Neural cell (in vitro differentiated cells): Measurements from ENCODE around the gene NRG2. TPM values are rescaled to one million over a fixed set of nuclear protein-coding genes. Genes with fewer than 3 reads are reported as not detected.

ENCODE experiments used
- H2AFZ ChIP-seq: fragments of 200-600, 300-800 bp; sonication (generic), shearing (Covaris generic); 2 replicates; pipeline ENCODE4 v1.6.0; 2014; ENCODE audit warnings: low read depth, mild to moderate bottlenecking, antibody characterized with exemption, low read length, moderate library complexity
- H3F3A ChIP-seq: fragments of 200-600 bp; shearing (Covaris generic); 2 replicates; pipeline ENCODE4 v1.6.1; 2016; ENCODE audit warnings: mild to moderate bottlenecking, moderate library complexity, mixed read lengths, antibody characterized with exemption, low read length; ENCODE audit not compliant: insufficient read depth, poor library complexity, severe bottlenecking
- H3K27ac ChIP-seq: fragments of 200-600, 300-800 bp; sonication (generic), shearing (Covaris generic); 2 replicates; pipeline ENCODE4 v1.5.1; 2014; ENCODE audit warnings: mild to moderate bottlenecking, low read length, moderate library complexity
- H3K27me3 ChIP-seq: fragments of 300-800, 200-600 bp; sonication (generic), shearing (Covaris generic); 2 replicates; pipeline ENCODE4 v1.6.0; 2014; ENCODE audit warnings: mild to moderate bottlenecking, low read depth, low read length, moderate library complexity; ENCODE audit not compliant: insufficient read depth
- H3K36me3 ChIP-seq: fragments of 300-800, 200-600 bp; sonication (generic), shearing (Covaris generic); 2 replicates; pipeline ENCODE4 v1.5.1; 2014; ENCODE audit warnings: mild to moderate bottlenecking, antibody characterized with exemption, low read length, moderate library complexity; ENCODE audit not compliant: insufficient read depth
- H3K4me2 ChIP-seq: fragments of 300-800, 200-600 bp; sonication (generic), shearing (Covaris generic); 2 replicates; pipeline ENCODE4 v1.6.0; 2014; ENCODE audit warnings: mild to moderate bottlenecking, low read length
- H3K4me3 ChIP-seq: fragments of 300-800, 200-600 bp; sonication (generic), shearing (Covaris generic); 2 replicates; pipeline ENCODE4 v1.5.1; 2014; ENCODE audit warnings: mild to moderate bottlenecking, low read length, moderate library complexity
- H3K79me2 ChIP-seq: fragments of 200-600 bp; shearing (Covaris generic); replicated peaks from 2 replicates; pipeline ENCODE4 v1.6.0; 2014; ENCODE audit warnings: mild to moderate bottlenecking, low read length, moderate library complexity; ENCODE audit not compliant: insufficient read depth
- H3K9ac ChIP-seq: fragments of 300-800, 200-600 bp; sonication (generic), shearing (Covaris generic); 2 replicates; pipeline ENCODE4 v1.6.1; 2016; ENCODE audit warnings: mild to moderate bottlenecking, low read length, mixed read lengths
- H3K9me2 ChIP-seq: fragments of 200-600 bp; shearing (Covaris generic); 2 replicates; pipeline ENCODE4 v1.6.1; 2016; ENCODE audit warnings: mild to moderate bottlenecking, low read length, mixed read lengths; ENCODE audit not compliant: insufficient read depth
- H3K9me3 ChIP-seq: fragments of 200-600, 300-800 bp; sonication (generic), shearing (Covaris generic); 2 replicates; pipeline ENCODE4 v1.6.1; 2016; ENCODE audit warnings: mild to moderate bottlenecking, mixed run types, low read length, moderate library complexity, mixed read lengths
- H4K20me1 ChIP-seq: fragments of 200-600 bp; shearing (Covaris generic); 2 replicates; pipeline ENCODE4 v1.6.1; 2016; ENCODE audit warnings: mild to moderate bottlenecking, mixed run types; ENCODE audit not compliant: insufficient read depth
- CTCF ChIP-seq: fragments of 450-650 bp; IDR thresholded peaks from 2 replicates; pipeline ENCODE4 v1.5.1; 2014; ENCODE audit warnings: antibody characterized with exemption, mild to moderate bottlenecking, moderate library complexity; ENCODE audit not compliant: poor library complexity, severe bottlenecking
- EP300 ChIP-seq: fragments of 450-650 bp; conservative IDR thresholded peaks from 2 replicates; pipeline ENCODE4 v1.6.1; 2014; ENCODE audit warnings: antibody characterized with exemption, mild to moderate bottlenecking, moderate library complexity; ENCODE audit not compliant: poor library complexity, severe bottlenecking
- EZH2 ChIP-seq: fragments of 200-600, 300-800 bp; shearing (Covaris generic), sonication (generic); IDR thresholded peaks from 2 replicates; pipeline ENCODE4 v1.6.1; 2014; ENCODE audit warnings: antibody characterized with exemption, low read length, borderline replicate concordance, mild to moderate bottlenecking; ENCODE audit not compliant: insufficient read depth, poor library complexity, severe bottlenecking
- MXI1 ChIP-seq: fragments of 450-650 bp; conservative IDR thresholded peaks from 2 replicates; pipeline ENCODE4 v1.6.1; 2014; ENCODE audit warnings: antibody characterized with exemption, mild to moderate bottlenecking; ENCODE audit not compliant: poor library complexity, severe bottlenecking
- POLR2AphosphoS5 ChIP-seq: IDR thresholded peaks from 2 replicates; pipeline ENCODE4 v1.6.1; 2012
- RAD21 ChIP-seq: fragments of 450-650 bp; conservative IDR thresholded peaks from 2 replicates; pipeline ENCODE4 v1.6.1; 2014; ENCODE audit warnings: antibody characterized with exemption, mild to moderate bottlenecking, moderate library complexity
- REST ChIP-seq: IDR thresholded peaks from 2 replicates; pipeline ENCODE4 v1.6.1; 2012; ENCODE audit warnings: borderline replicate concordance
- SMC3 ChIP-seq: fragments of 450-650 bp; conservative IDR thresholded peaks from 2 replicates; pipeline ENCODE4 v1.6.1; 2014; ENCODE audit warnings: antibody characterized with exemption, mild to moderate bottlenecking, moderate library complexity; ENCODE audit not compliant: poor library complexity
- TAF1 ChIP-seq: IDR thresholded peaks from 2 replicates; pipeline ENCODE4 v1.6.1; 2012; ENCODE audit warnings: low read depth
- polyA plus RNA-seq: library from polyadenylated mRNA; depleted of rRNA; stranded (reverse); fragments of >200 nt; gene quantifications from 2 replicates; pipeline ENCODE4 v1.2.3, GENCODE V29; 2014

The NRG2 gene
- polyA plus RNA-seq, 1 donor from 2014 or later: 5.4 TPM

GRCh38 chr5:140004174-140004573 is 38.9 kb downstream of the NRG2 start:
- Histone ChIP-seq H3K4me3 (no peak overlapping the region), H3K27ac (no peak overlapping the region), H3K9me2 (no peaks in the 10 kb centered on the region), H3K36me3 (no peaks in the 10 kb centered on the region), H3K27me3 (no peaks in the 10 kb centered on the region), H4K20me1 (no peaks in the 10 kb centered on the region), H3K4me2 (no peak overlapping the region), H3F3A (no peaks in the 10 kb centered on the region), H3K79me2 (no peaks in the 10 kb centered on the region), H3K9me3 (no peaks in the 10 kb centered on the region), H3K9ac (no peak overlapping the region), H2AFZ (no peak overlapping the region)
- TF ChIP-seq EP300 (no peak), SMC3 (no peak), POLR2AphosphoS5 (no peak), REST (no peak), MXI1 (no peak), CTCF (no peak), RAD21 (no peak), TAF1 (no peak), EZH2 (no peak)

- Histone ChIP-seq H3K4me2 (no peak overlapping the region), H2AFZ (no peak overlapping the region), H3K36me3 (no peaks in the 10 kb centered on the region), H3K9me2 (no peaks in the 10 kb centered on the region), H3F3A (no peaks in the 10 kb centered on the region), H3K27me3 (no peaks in the 10 kb centered on the region), H3K9ac (no peak overlapping the region), H4K20me1 (no peaks in the 10 kb centered on the region), H3K79me2 (no peaks in the 10 kb centered on the region), H3K4me3 (no peak overlapping the region), H3K27ac (no peak overlapping the region), H3K9me3 (no peaks in the 10 kb centered on the region)
- TF ChIP-seq SMC3 (no peak), TAF1 (no peak), MXI1 (no peak), REST (no peak), POLR2AphosphoS5 (no peak), EP300 (no peak), CTCF (no peak)
These were observed 39.6 kb downstream of the NRG2 start for GRCh38 chr5:140003519-140003918.
